ENCODE results near the gene PLA2G10.
"Not testable (repeated sequence)": the region's sequence is repeated elsewhere in the genome, so short reads cannot be mapped to it uniquely, and the experiment has no call there.

DNA sequence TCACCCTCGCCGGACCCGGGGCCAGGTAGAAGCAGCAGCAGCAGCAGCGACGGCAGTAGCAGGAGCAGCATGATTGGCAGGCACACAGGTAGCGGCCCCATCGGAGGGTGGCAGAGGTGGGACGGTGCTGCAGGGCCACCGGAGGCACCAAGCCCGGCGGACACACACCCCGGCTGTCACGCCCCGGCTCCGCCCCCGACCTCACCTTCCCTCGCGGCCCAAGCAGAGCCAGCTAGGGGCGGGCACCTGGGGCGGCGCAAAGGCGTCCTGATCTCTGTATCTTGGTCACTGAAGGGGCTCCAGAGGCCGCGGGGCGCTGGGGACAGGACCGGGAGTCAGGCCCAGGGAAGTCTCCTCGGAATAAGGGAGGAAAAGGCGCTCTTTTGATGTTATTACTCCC is at the start of gene PLA2G10:
- TF ChIP-seq, protein P1, sequence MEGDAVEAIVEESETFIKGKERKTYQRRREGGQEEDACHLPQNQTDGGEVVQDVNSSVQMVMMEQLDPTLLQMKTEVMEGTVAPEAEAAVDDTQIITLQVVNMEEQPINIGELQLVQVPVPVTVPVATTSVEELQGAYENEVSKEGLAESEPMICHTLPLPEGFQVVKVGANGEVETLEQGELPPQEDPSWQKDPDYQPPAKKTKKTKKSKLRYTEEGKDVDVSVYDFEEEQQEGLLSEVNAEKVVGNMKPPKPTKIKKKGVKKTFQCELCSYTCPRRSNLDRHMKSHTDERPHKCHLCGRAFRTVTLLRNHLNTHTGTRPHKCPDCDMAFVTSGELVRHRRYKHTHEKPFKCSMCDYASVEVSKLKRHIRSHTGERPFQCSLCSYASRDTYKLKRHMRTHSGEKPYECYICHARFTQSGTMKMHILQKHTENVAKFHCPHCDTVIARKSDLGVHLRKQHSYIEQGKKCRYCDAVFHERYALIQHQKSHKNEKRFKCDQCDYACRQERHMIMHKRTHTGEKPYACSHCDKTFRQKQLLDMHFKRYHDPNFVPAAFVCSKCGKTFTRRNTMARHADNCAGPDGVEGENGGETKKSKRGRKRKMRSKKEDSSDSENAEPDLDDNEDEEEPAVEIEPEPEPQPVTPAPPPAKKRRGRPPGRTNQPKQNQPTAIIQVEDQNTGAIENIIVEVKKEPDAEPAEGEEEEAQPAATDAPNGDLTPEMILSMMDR (IDR thresholded peaks at IDR 0.05), result not testable (repeated sequence)
- not testable (repeated sequence) for TF ChIP-seq EZH2phosphoT487, EZH2 (IDR thresholded peaks at IDR 0.05)
